Left ventricle myocardium inferior (tissue), 1 donor: ENCODE results near the gene MBD2. TPM values are rescaled to one million over a fixed set of nuclear protein-coding genes. Genes with fewer than 3 reads are reported as not detected.

Source experiments
- DNase-seq: peaks from one replicate; pipeline ENCODE4 v3.0.0-alpha.2; 2020
- H3K27ac ChIP-seq: fragments of 200-600 bp; replicated peaks from 2 replicates; pipeline ENCODE4 v1.8.0; 2021
- H3K27me3 ChIP-seq: fragments of 200-600 bp; 2 replicates; pipeline ENCODE4 v1.8.0; 2021; ENCODE audit warnings: low read depth
- H3K36me3 ChIP-seq: fragments of 200-600 bp; 2 replicates; pipeline ENCODE4 v1.8.0; 2021
- H3K4me1 ChIP-seq: fragments of 200-600 bp; 2 replicates; pipeline ENCODE4 v1.8.0; 2021
- H3K4me3 ChIP-seq: fragments of 200-600 bp; 2 replicates; pipeline ENCODE4 v1.8.0; 2021; ENCODE audit warnings: mild to moderate bottlenecking, moderate library complexity
- H3K9me3 ChIP-seq: fragments of 200-600 bp; replicated peaks from 2 replicates; pipeline ENCODE4 v1.8.0; 2021
- CTCF ChIP-seq: fragments of 200-600 bp; IDR thresholded peaks from 2 replicates; pipeline ENCODE4 v1.8.0; 2021; ENCODE audit warnings: antibody characterized with exemption, mild to moderate bottlenecking, borderline replicate concordance
- intact Hi-C: fragments of 100-400 bp; cut with micrococcal nuclease; formaldehyde crosslinking; loops from one replicate; pipeline ENCODE4 v1.11.0; 2022
- total RNA-seq: library from RNA; stranded (reverse); fragmentation: NEBNext Ultra II Directional; extraction: Animal tissue kit (Norgen Biotek cat#: 25700); gene quantifications from one replicate; pipeline ENCODE4 v1.2.1, GENCODE V29; 2021
- donor health status: DM: no; HTN: yes; CAD: no; lungs with severe emphysema.

MBD2 gene
- total RNA-seq, 1 donor from 2014 or later: 43.7 TPM

DNA sequence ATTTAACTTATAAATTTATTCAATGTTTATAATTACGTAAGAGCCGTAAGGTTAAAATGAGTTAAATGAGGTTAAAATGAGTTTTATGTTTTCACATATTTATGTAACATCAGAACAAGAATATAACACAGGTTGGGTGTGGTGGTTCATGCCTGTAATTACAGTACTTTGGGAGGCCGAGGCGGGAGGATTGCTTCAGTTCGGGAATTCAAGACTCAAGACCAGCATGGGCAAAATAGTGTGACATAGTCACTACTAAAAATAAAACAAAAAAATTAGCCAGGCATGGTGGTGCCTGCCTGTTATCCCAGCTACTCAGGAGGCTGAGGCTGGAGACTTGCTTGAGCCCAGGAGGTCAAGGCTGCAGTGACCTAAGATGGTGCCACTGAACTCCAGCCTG lies 9.3 kb upstream of the MBD2 start:
- Histone ChIP-seq H3K27me3 (no peaks in the 10 kb centered on the region), H3K4me1 (peaks cover 8% of the 10 kb centered on the region), H3K36me3 (no peaks in the 10 kb centered on the region), H3K4me3 (no peak overlapping the region), H3K9me3 (no peaks in the 10 kb centered on the region), H3K27ac (no peak overlapping the region)
- TF ChIP-seq CTCF: no peak
- DNase-seq: no peak
- intact Hi-C loops: no loop called here

- intact Hi-C loops: no loop called here
- DNase-seq: no peak
- no peaks in the 10 kb centered on the region for H3K27me3 ChIP-seq
Observed at GRCh38 chr18:54233228-54233625, 8.8 kb upstream of the MBD2 start.

GRCh38 chr18:54232485-54233227 lies 8.2 kb upstream of the MBD2 start:
- H3K4me3 ChIP-seq: no peak overlapping the region
- no peak for TF ChIP-seq CTCF
- intact Hi-C loops: no loop called here
- H3K9me3 ChIP-seq: no peaks in the 10 kb centered on the region
- no peaks in the 10 kb centered on the region for H3K36me3 ChIP-seq
- peaks cover 5% of the 10 kb centered on the region for H3K4me1 ChIP-seq
- no peak for DNase-seq
- no peaks in the 10 kb centered on the region for H3K27me3 ChIP-seq
- H3K27ac ChIP-seq: peak overlapping the region; percentile 56

More at GRCh38 chr18:54233228-54233625, 8.8 kb upstream of the MBD2 start:
- no peak for TF ChIP-seq CTCF
- Histone ChIP-seq H3K36me3 (no peaks in the 10 kb centered on the region), H3K4me3 (no peak overlapping the region), H3K4me1 (peaks cover 5% of the 10 kb centered on the region), H3K27ac (peak overlapping the region; percentile 56), H3K9me3 (no peaks in the 10 kb centered on the region)

DNA sequence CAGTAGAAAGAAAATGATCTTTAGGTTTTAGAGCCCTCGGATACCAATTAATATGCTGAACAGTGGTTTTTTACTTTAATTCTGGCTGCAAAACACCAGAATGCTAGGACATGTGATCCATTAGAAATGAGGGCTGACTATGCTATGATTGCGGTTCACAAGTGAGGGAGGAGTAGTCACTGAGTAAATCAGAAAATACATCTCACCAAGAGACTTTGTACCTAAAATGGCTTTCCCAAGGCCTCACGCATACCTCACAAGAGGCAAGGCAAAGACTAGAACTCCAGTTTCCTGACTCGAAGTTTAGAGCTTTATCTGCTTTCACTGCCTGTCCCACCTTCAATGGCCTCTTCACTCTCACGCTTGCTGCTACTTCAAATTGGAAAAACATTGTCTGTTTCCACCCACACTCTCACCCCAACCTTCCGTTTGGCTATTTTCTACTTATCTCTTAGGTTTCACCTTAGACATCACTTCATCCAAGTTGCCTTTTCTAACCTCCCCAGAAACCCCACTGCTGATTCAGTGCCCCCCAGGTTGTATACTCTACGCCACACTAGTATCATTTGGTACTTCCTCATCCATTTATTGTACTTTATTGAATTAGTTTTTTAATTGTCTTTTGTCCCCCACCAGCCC lies 5.1 kb upstream of the MBD2 start:
- Histone ChIP-seq H3K4me1 (peaks cover 5% of the 10 kb centered on the region), H3K9me3 (no peaks in the 10 kb centered on the region), H3K36me3 (no peaks in the 10 kb centered on the region), H3K27ac (no peak overlapping the region), H3K4me3 (no peak overlapping the region), H3K27me3 (no peaks in the 10 kb centered on the region)
- no peak for TF ChIP-seq CTCF
- intact Hi-C loops: no loop called here
- DNase-seq: no peak

DNA sequence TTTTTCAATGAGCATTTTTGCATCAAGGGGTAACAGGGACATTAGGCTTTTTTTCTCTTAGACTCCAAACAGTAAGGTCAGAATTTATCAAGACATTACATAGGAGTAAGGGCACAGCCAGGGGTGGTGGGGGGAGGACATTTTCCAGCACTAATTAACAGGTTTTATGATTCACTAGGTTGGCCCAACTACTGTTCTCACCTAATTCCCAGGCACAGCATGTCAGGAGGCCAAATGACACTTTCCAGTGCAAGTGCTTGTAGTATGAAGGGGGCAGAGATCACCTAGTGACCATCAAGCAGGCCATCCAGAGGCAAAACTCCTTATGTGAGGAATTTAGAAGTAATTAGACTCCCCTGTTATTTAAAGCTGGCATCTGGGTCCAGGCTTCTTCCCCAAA lies 3.9 kb upstream of the MBD2 start:
- Histone ChIP-seq H3K9me3 (no peaks in the 10 kb centered on the region), H3K27me3 (no peaks in the 10 kb centered on the region), H3K36me3 (no peaks in the 10 kb centered on the region), H3K4me1 (peaks cover 10% of the 10 kb centered on the region), H3K4me3 (no peak overlapping the region), H3K27ac (no peak overlapping the region)
- DNase-seq: no peak
- no peak for TF ChIP-seq CTCF
- intact Hi-C loops: no loop called here
